ENCODE data around the gene FBXO38. TPM values are rescaled to one million over a fixed set of nuclear protein-coding genes. Genes with fewer than 3 reads are reported as not detected.

Gene FBXO38
- total and polyA plus RNA-seq, 2 of the 13 experiments (the other 11 are each of a cell fraction or from before 2014, with no cell fraction given) = 24.8 to 35.9 TPM

- Histone ChIP-seq H3K9me3 (ENCODE audit: low read length) (no peaks in the 10 kb centered on the region), H3K4me3 (replicated peaks in 1 of 3; ENCODE audit: insufficient read depth in 1 of 3, low read depth in 2 of 3, low read length in 3 of 3) (no peak overlapping the region), H3K9ac (ENCODE audit: insufficient read depth, low read depth, low read length) (no peak overlapping the region), H3K36me3 (replicated peaks in 1 of 2; ENCODE audit: control insufficient read depth in 1 of 2, insufficient read depth in 2 of 2, low read length in 2 of 2) (peaks cover 14 to 90% of the 10 kb centered on the region in 2 experiments), H3K27me3 (ENCODE audit: control insufficient read depth in 1 of 2, insufficient read depth in 2 of 2, low read length in 2 of 2) (no peaks in the 10 kb centered on the region), H3K4me1 (ENCODE audit: insufficient read depth, low read length) (no peaks in the 10 kb centered on the region), H3K79me2 (ENCODE audit: insufficient read depth, low read length) (no peaks in the 10 kb centered on the region), H3K27ac (ENCODE audit: extremely low read length, insufficient read depth, low read length) (no peak overlapping the region), H4K20me1 (ENCODE audit: insufficient read depth, low read length) (no peaks in the 10 kb centered on the region), H2AFZ (ENCODE audit: low read length) (no peak overlapping the region), H3K4me2 (ENCODE audit: low read depth, low read length) (no peak overlapping the region)
- TF ChIP-seq ZMYM4 (CRISPR knock-in tag; IDR thresholded peaks at IDR 0.05) = no peak
- no peak for TF ChIP-seq EEA1 (CRISPR knock-in tag; IDR thresholded peaks at IDR 0.05; ENCODE audit: borderline replicate concordance)
- no peak for TF ChIP-seq TRIM22 (IDR thresholded peaks at IDR 0.05)
- TF ChIP-seq ZBTB10 (CRISPR knock-in tag; IDR thresholded peaks at IDR 0.05; ENCODE audit: borderline replicate concordance) = no peak
- no peak for TF ChIP-seq ZBTB25 (CRISPR knock-in tag; IDR thresholded peaks at IDR 0.05)
- no peak for TF ChIP-seq ZNF788 (CRISPR knock-in tag; IDR thresholded peaks at IDR 0.05; ENCODE audit: borderline replicate concordance)
- no peak for TF ChIP-seq BCL6 (CRISPR knock-in tag; IDR thresholded peaks at IDR 0.05)
- no peak for TF ChIP-seq ZNF441 (CRISPR knock-in tag; IDR thresholded peaks at IDR 0.05; ENCODE audit: borderline replicate concordance)
- no peak for TF ChIP-seq NPAS2 (CRISPR knock-in tag; IDR thresholded peaks at IDR 0.05; ENCODE audit: borderline replicate concordance)
- TF ChIP-seq THYN1 (CRISPR knock-in tag; IDR thresholded peaks at IDR 0.05; ENCODE audit: borderline replicate concordance, low read depth) = no peak
- TF ChIP-seq ZNF790 (CRISPR knock-in tag; IDR thresholded peaks at IDR 0.05; ENCODE audit: borderline replicate concordance) = no peak
- TF ChIP-seq ZNF83 (CRISPR knock-in tag; IDR thresholded peaks at IDR 0.05; ENCODE audit: borderline replicate concordance) = no peak
- TF ChIP-seq RFX3 (CRISPR knock-in tag; IDR thresholded peaks at IDR 0.05) = no peak
- no peak for TF ChIP-seq ZNF510 (CRISPR knock-in tag; IDR thresholded peaks at IDR 0.05; ENCODE audit: low read depth)
- no peak for TF ChIP-seq RXRA (CRISPR knock-in tag; IDR thresholded peaks at IDR 0.05)
- no peak for TF ChIP-seq ZNF501 (CRISPR knock-in tag; IDR thresholded peaks at IDR 0.05)
- no peak for TF ChIP-seq SIN3A (IDR thresholded peaks at IDR 0.05; ENCODE audit: borderline replicate concordance, low read depth, low read length)
- TF ChIP-seq TP53 (CRISPR knock-in tag; conservative IDR thresholded peaks at IDR 0.05) = no peak
- TF ChIP-seq ZFP90 (CRISPR knock-in tag; IDR thresholded peaks at IDR 0.05; ENCODE audit: borderline replicate concordance) = no peak
- CTCF ChIA-PET (ENCODE audit: low intra/inter-chr PET ratio, low total read pairs) = no interaction called here
- 96% methylated on average over 3 of the region's 3 CpGs for WGBS (ENCODE audit: low lambda C conversion rate)
- BruUV-seq (replicated peaks) = no TSS peak
- DNase-seq (ENCODE audit: low spot score) (no peak), ATAC-seq (no peak), FAIRE-seq (no peak)
- POLR2A ChIA-PET = no interaction called here
- intact Hi-C loops (cut with micrococcal nuclease; ENCODE audit: unreplicated experiment) = no loop called here
- in situ Hi-C loops (cut with HindIII; ENCODE audit: extremely low pct_ligation_motif_present, low pct_unique_long_range_greater_than_20kb) = no loop called here
These were observed 22.6 kb downstream of the FBXO38 start for GRCh38 chr5:148406406-148406805.

Measured in HepG2 (cell line).